Muscle of leg (tissue), 11 donors: ENCODE data around the gene SDF4. TPM values are rescaled to one million over a fixed set of nuclear protein-coding genes. Genes with fewer than 3 reads are reported as not detected.

Experiments used
- DNase-seq: peaks from one replicate; pipeline ENCODE4 v3.0.0; 2013
- H3K27ac ChIP-seq: one replicate; pipeline ENCODE4 v1.5.1; 2013; ENCODE audit warnings: mild to moderate bottlenecking, low read length, control low read depth
- H3K27me3 ChIP-seq: one replicate; pipeline ENCODE4 v1.6.1; 2013; ENCODE audit warnings: low read length; ENCODE audit not compliant: control insufficient read depth, insufficient read depth
- H3K36me3 ChIP-seq: one replicate; pipeline ENCODE4 v1.6.1; 2013; ENCODE audit warnings: low read length; ENCODE audit not compliant: control insufficient read depth, insufficient read depth
- H3K4me1 ChIP-seq: one replicate; pipeline ENCODE4 v1.6.1; 2013; ENCODE audit warnings: low read length; ENCODE audit not compliant: control insufficient read depth, insufficient read depth
- H3K4me3 ChIP-seq: one replicate; pipeline ENCODE4 v1.5.1; 2013; ENCODE audit warnings: low read length, control low read depth
- H3K9me3 ChIP-seq: replicated peaks from 2 replicates; pipeline ENCODE4 v1.6.1; 2013; ENCODE audit warnings: low read depth, low read length; ENCODE audit not compliant: control insufficient read depth
- WGBS: methylation state at CpG from one replicate; pipeline ENCODE4 v1.1.5; 2013; ENCODE audit warnings: missing lambda C conversion rate; ENCODE audit not compliant: insufficient coverage; 5-methylcytosine and 5-hydroxymethylcytosine counted together
- polyA plus RNA-seq, 8 donors: library from polyadenylated mRNA; unstranded; fragments of 120-200 nt; gene quantifications; one replicate each; pipeline versions ENCODE4 v1.2.1 to v1.2.3, GENCODE V29; 2013; ENCODE audit warnings: inconsistent platforms in 1 of 8, low replicate concordance in 1 of 8; ENCODE audit not compliant: insufficient read length in 8 of 8, insufficient read depth in 1 of 8
- total RNA-seq: library from RNA; stranded (reverse); fragments of 120-200 nt; gene quantifications from one replicate; pipeline ENCODE4 v1.2.4, GENCODE V29; 2013

SDF4 gene
- total and polyA plus RNA-seq, 9 donors = 57.2 to 117 (median 98.6) TPM

DNA sequence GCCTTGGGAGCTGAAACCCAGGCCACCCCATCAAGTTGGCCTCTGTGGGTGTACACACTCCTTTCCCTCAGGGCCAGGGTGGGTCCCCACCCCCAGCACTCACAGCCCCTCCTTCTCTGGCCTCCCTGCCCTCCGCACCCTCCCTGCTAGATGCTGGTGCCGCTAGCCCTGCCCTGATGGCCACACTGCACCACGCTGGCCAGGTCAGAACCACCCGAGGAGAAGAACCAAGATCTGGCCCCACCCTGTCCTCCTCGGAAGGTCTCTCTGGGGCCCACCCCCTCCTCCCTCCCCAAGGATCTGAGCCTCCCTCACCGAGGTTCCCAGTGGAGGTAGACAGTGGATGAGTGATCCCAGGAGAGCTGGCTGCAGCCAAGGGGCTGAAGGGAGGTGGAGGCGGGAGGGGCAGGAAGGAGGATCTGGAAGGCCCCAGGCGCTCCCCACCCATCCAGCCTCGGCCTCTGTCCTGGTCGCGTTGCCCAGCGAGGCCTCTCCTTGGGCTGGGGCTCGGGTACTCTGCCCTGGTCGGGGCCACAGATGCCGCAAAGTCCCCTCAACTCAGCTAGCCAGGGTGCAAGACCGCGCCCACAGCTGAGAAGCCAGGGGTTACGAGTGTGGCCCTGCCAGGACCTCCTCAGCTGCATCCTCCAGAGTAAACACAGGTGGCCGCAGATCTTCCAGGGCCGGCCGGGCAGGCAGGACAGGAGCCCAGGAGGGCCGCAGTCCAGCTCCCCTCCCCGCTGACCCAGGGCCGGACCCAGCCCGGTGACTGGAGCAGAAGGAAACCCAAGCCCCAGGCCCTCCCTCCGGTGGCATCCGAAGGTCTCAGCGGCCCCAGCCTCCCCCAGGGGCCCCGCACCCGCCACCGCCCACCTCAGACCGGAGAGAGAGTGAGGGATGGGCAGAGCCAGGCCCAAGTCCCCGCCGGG, 5.4 kb upstream of the SDF4 start:
- WGBS = 40% methylated on average over 22 of the region's 34 CpGs
- Histone ChIP-seq H3K27me3 (peaks cover 40% of the 10 kb centered on the region), H3K27ac (no peak overlapping the region), H3K4me1 (peaks cover 56% of the 10 kb centered on the region), H3K4me3 (no peak overlapping the region), H3K36me3 (peaks cover 18% of the 10 kb centered on the region), H3K9me3 (no peaks in the 10 kb centered on the region)
- DNase-seq = no peak

DNA sequence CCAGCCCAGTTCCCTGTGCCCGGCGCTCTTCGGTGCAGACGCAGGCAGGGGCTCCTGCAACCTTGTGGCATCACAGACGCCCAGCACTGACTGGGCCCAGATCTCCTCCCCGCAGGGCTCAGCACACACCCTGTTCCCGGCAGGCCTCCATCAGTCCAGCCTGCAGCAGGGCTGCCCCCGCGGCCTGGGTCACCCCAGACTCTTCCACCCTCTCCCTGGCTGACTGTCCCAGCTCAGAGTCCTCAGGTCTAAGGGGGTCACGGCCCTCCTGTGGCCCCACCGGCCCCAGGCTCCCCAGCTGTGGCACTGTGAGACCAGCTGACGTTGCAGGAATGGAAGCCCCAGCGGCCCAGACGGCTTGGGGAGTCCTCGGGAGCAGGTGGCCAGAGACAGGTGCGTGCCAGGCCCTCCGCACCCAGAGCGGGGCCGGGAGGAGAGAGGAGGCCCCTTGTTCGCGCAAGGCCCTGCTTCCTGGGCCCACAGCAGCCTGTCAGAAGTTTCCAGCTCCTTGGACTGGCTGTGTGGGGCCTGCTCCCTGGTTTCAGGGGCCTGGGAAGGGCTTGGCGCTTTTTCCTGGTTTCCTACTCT, 4.5 kb upstream of the SDF4 start:
- 63% methylated on average over 19 of the region's 22 CpGs for WGBS
- no peaks in the 10 kb centered on the region for H3K9me3 ChIP-seq
- DNase-seq = peak; percentile 53

DNA sequence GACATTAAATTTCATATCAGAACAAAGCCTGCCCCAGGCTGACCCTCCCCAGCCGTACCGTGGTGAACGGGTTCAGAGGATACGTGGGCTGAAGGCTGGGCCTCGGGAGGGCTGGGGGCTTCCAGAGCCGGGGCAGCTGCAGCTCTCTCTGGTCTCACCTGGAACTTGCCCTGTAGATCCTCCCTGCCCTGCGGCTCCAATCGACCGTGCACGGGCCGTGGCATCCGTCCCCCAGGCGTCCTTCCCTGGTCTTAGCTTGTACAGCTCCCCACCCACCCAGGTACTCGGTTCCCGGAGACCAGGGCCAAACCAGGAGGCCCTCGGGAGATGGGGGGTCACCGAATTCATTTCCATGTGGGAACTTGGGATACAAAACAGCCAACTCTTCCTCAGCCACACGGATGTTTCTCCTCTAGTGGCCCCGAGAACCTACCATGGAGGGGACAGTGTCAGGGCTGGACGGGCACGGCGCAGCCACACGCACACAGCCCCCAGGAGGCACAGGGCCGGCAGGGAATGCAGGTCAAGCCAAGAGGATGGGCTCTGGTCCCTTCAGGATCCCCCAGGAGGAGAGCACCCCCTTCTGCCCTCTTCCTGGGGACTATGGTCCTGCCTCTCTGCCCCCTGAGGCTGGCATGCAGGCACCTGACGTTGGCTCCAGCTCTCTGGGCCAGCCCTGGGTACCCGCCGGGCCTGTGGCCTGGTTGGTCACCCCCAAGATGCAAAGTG, 3.4 kb upstream of the SDF4 start:
- 76% methylated on average over 23 of the region's 27 CpGs for WGBS
- Histone ChIP-seq H3K27me3 (peaks cover 30% of the 10 kb centered on the region), H3K4me3 (no peak overlapping the region), H3K36me3 (peaks cover 18% of the 10 kb centered on the region), H3K27ac (no peak overlapping the region), H3K9me3 (no peaks in the 10 kb centered on the region), H3K4me1 (peaks cover 66% of the 10 kb centered on the region)
- no peak for DNase-seq

More for the DNA sequence above, 4.5 kb upstream of the SDF4 start:
- Histone ChIP-seq H3K36me3 (peaks cover 18% of the 10 kb centered on the region), H3K4me3 (no peak overlapping the region), H3K27ac (no peak overlapping the region), H3K4me1 (peaks cover 56% of the 10 kb centered on the region), H3K27me3 (peaks cover 36% of the 10 kb centered on the region)

DNA sequence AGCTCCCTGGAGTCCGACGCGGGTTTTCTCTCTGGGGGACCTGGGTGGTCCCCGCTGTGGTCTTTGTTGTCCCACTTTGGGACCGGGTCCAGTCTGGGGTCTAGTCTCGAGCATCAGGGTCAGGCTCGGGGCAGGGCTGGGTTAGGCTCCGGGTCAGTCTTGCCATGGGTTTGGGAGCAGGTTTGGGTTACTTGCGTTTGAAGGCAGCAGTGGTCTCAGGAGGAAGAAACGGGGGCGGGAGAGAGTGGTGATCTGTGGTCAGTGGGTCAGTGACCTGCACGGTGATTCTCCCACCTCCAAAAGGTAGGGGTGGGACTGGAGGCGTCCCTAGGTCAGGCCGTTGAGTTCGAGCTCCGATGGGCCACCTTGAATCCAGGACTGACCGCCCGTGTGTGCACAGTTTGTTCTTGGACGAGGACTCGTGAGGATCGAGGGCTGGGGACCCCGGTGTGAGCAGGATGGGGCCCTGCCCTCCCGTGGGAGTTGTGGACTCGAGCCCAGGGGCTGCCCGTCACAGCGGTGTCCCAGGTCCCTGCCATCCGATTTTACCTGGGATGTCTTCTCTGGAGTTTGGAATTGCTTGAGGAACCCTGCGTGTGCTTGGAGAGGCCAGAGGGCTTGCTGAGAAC, 2.5 kb upstream of the SDF4 start:
- Histone ChIP-seq H3K27me3 (peaks cover 21% of the 10 kb centered on the region), H3K4me1 (peaks cover 67% of the 10 kb centered on the region), H3K9me3 (no peaks in the 10 kb centered on the region), H3K4me3 (no peak overlapping the region), H3K27ac (no peak overlapping the region), H3K36me3 (peaks cover 23% of the 10 kb centered on the region)
- no peak for DNase-seq
- WGBS = 94% methylated on average over 26 of the region's 28 CpGs

DNA sequence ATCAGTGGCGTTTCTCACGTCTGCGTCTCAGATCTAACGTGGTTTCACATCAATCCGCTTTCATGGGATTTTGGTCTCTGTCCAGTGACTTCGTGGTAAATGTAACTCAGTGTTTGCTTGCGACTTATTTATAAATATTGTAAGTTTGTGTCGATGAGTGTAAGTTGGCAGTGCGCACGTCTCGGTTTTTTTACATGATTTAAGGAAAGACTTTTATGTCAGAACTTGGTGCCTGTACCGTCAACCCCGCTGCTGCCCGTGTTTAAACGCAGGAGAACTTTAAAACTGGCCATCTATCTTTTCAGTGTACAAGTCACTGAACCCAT, 1.7 kb upstream of the SDF4 start:
- Histone ChIP-seq H3K9me3 (no peaks in the 10 kb centered on the region), H3K27me3 (peaks cover 13% of the 10 kb centered on the region), H3K36me3 (peaks cover 29% of the 10 kb centered on the region), H3K27ac (no peak overlapping the region), H3K4me3 (no peak overlapping the region), H3K4me1 (peaks cover 62% of the 10 kb centered on the region)
- no peak for DNase-seq
- 94% methylated on average over 11 of the region's 15 CpGs for WGBS

DNA sequence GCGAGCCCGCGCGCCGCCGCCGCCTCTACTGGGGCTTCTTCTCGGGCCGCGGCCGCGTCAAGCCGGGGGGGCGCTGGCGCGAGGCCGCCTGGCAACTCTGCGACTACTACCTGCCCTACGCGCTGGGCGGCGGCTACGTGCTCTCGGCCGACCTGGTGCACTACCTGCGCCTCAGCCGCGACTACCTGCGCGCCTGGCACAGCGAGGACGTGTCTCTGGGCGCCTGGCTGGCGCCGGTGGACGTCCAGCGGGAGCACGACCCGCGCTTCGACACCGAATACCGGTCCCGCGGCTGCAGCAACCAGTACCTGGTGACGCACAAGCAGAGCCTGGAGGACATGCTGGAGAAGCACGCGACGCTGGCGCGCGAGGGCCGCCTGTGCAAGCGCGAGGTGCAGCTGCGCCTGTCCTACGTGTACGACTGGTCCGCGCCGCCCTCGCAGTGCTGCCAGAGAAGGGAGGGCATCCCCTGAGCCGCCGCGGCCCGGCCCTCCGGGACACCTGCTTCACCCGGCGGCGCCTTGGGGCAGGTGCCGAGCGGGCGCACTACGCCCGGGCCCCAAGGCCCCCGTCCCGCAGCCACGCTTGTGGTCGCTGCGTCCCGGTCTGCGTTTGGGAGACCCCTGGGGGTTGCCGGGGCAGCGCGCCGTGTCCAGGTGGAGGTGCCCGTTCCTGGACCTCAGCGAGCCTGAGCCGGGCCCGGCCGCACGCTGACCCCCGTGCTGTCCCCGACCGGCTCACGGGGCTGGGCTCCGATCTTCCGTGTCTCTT, 1.2 kb upstream of the SDF4 start:
- Histone ChIP-seq H3K36me3 (peaks cover 35% of the 10 kb centered on the region), H3K4me1 (peaks cover 56% of the 10 kb centered on the region), H3K9me3 (no peaks in the 10 kb centered on the region), H3K27me3 (peaks cover 8% of the 10 kb centered on the region), H3K27ac (no peak overlapping the region), H3K4me3 (no peak overlapping the region)
- 77% methylated on average over 90 of the region's 98 CpGs for WGBS
- no peak for DNase-seq

DNA sequence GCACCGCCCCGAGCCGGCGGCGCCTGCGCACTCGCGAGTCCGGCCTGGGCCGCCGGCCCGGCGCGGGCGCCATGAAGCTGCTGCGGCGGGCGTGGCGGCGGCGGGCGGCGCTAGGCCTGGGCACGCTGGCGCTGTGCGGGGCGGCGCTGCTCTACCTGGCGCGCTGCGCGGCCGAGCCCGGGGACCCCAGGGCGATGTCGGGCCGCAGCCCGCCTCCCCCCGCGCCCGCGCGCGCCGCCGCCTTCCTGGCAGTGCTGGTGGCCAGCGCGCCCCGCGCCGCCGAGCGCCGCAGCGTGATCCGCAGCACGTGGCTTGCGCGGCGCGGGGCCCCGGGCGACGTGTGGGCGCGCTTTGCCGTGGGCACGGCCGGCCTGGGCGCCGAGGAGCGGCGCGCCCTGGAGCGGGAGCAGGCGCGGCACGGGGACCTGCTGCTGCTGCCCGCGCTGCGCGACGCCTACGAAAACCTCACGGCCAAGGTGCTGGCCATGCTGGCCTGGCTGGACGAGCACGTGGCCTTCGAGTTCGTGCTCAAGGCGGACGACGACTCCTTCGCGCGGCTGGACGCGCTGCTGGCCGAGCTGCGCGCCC, 501 bp upstream of the SDF4 start, which contains the start of gene B3GALT6:
Gene B3GALT6, plus strand, starts transcription at position 30 of the 588 bp plus-strand sequence. Its CDS starts 42 bp downstream, at position 72.
- WGBS = 4% methylated on average over 100 of the region's 100 CpGs
- peaks cover 41% of the 10 kb centered on the region for H3K36me3 ChIP-seq
- peaks cover under 1% of the 10 kb centered on the region for H3K27me3 ChIP-seq
- peaks cover 49% of the 10 kb centered on the region for H3K4me1 ChIP-seq
- DNase-seq = no peak
- H3K27ac ChIP-seq = peak within 1 kb of the TSS; percentile 66
- H3K4me3 ChIP-seq = peak within 1 kb of the TSS; percentile 82
- H3K9me3 ChIP-seq = no peaks in the 10 kb centered on the region

DNA sequence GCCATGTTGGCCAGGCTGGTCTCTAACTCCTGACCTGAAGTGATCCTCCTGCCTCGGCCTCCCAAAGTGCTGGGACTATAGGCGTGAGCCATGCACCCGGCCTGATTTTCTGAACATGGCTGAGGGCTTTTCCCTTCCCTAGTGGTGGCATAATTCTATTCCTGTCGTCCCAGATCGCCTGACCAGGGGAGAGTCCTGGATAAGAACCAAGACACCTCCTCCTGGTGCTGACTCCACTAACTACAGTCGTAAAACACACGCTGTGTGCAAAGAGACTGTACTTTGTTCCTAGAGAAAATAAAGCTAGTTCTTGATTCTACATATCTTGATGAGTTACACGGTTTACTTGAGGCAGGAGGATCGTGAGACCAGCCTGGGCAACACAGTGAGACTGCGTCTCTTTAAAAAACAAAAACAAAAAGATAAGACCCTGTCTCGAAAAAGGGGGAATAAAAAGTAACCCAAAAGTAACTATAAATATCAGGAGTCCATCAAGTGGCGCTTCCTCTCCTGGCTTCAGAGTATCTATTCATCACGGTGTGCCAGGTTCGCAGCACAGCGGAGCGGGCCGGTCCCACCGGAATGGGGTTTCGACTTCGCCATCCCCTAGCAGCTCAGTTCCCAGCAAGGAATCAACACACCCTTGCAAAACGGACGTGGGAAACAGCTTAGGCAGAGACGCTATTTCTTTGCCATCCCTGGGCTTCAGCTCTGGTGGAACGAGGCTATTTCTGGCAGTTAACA, 973 bp downstream of the SDF4 start:
- H3K27ac ChIP-seq = peak overlapping the region; percentile 66
- 13% methylated on average over 16 of the region's 24 CpGs for WGBS
- peaks cover 35% of the 10 kb centered on the region for H3K4me1 ChIP-seq
- no peak for DNase-seq
- peaks cover 53% of the 10 kb centered on the region for H3K36me3 ChIP-seq
- H3K27me3 ChIP-seq = no peaks in the 10 kb centered on the region
- peak overlapping the region; percentile 82 for H3K4me3 ChIP-seq
- H3K9me3 ChIP-seq = no peaks in the 10 kb centered on the region

DNA sequence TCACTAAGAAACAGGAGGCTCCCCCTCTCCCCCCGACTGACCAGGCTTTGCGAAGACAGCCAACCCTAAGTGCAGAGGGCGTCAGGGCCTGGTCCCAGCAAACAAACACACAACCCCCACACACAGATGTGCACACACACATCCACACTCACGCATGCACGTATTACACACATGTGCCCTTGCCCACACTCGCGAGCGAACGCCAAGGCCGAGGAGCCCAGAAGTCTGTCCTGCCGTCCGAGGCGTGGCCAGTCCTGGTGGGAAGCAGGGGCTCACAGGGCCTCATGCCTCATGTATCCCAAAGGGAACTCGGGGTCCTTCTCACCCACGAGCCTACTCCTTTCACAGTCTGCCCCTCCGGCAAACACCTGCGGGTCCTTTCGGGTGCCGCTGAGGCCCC, 2.0 kb downstream of the SDF4 start:
- WGBS = 86% methylated on average over 19 of the region's 19 CpGs

More for the DNA sequence above, 2.0 kb downstream of the SDF4 start:
- H3K27ac ChIP-seq = no peak overlapping the region
- peaks cover 27% of the 10 kb centered on the region for H3K4me1 ChIP-seq
- H3K36me3 ChIP-seq = peaks cover 56% of the 10 kb centered on the region
- no peak overlapping the region for H3K4me3 ChIP-seq
- H3K9me3 ChIP-seq = no peaks in the 10 kb centered on the region
- no peak for DNase-seq
- H3K27me3 ChIP-seq = no peaks in the 10 kb centered on the region
